ENCODE results near the gene LENG1. TPM values are rescaled to one million over a fixed set of nuclear protein-coding genes. Genes with fewer than 3 reads are reported as not detected.

LENG1 gene
- total RNA-seq, 1 experiment from 2014 or later: 7.6 TPM

- peak; percentile 33 for ATAC-seq
- Histone ChIP-seq H4K20me1 (ENCODE audit: insufficient read depth) (no peaks in the 10 kb centered on the region), H3K79me2 (ENCODE audit: insufficient read depth, low read length) (no peaks in the 10 kb centered on the region; the same call in 1 of the 2 replicates), H3K9ac (ENCODE audit: low read length) (no peak overlapping the region), H3K27ac (ENCODE audit: low read depth, low read length) (no peak overlapping the region; the same call in 1 of the 2 replicates), H3K36me3 (ENCODE audit: control insufficient read depth in 1 of 2, insufficient read depth in 2 of 2, low read length in 2 of 2) (no peaks in the 10 kb centered on the region), H3K9me2 (ENCODE audit: insufficient read depth) (no peaks in the 10 kb centered on the region), H3K9me3 (ENCODE audit: control insufficient read depth in 1 of 2, insufficient read depth in 1 of 2, low read depth in 1 of 2, low read length in 2 of 2) (no peaks in the 10 kb centered on the region), H3K4me2 (ENCODE audit: low read length) (0 out of 2 replicates have a peak overlapping the region, but pooled peaks have one; percentile 9), H3K4me1 (ENCODE audit: control insufficient read depth in 1 of 2, insufficient read depth in 2 of 2, low read length in 2 of 2) (peaks cover 19 to 44% of the 10 kb centered on the region in 2 experiments), H3K27me3 (ENCODE audit: insufficient read depth, low read length) (no peaks in the 10 kb centered on the region), H2AFZ (ENCODE audit: low read depth, low read length, poor library complexity, severe bottlenecking) (no peak overlapping the region), H3K4me3 (replicated peaks in 1 of 2; ENCODE audit: low read depth in 1 of 2, low read length in 2 of 2) (no peak overlapping the region)
- ChIA-PET RAD21 (ENCODE audit: low non-redundant PET in 1 of 2, low total read pairs in 2 of 2, uncharacterized antibody in 2 of 2, unreplicated experiment in 2 of 2) (no interaction called here), CTCF (interaction anchor here (1.5 kb wide), 1 partner anchor 9 kb away, joined by 4 read pairs; the partner anchor contains the start of gene TMC4), POLR2A (interaction anchor here (0.6 to 0.8 kb wide), 2 partner anchors 27 to 183 kb away, joined by 3 read pairs; partner anchors contain the start of gene CNOT3)
- TF ChIP-seq ZFX (IDR thresholded peaks at IDR 0.05): no peak
- intact Hi-C loops (cut with micrococcal nuclease): no loop called here
- DNase-seq (ENCODE audit: low read depth, low spot score): peak; percentile 39
- no TSS peak for BruUV-seq (replicated peaks)
Observed at GRCh38 chr19:54164369-54165068, 5.0 kb upstream of the LENG1 start.

GRCh38 chr19:54162884-54163283 lies 3.4 kb upstream of the LENG1 start:
- ATAC-seq: no peak
- Histone ChIP-seq H2AFZ (ENCODE audit: low read depth, low read length, poor library complexity, severe bottlenecking) (no peak overlapping the region), H3K4me2 (ENCODE audit: low read length) (peak overlapping the region; percentile 67), H3K9ac (ENCODE audit: low read length) (no peak overlapping the region), H3K27me3 (ENCODE audit: insufficient read depth, low read length) (no peaks in the 10 kb centered on the region), H3K9me2 (ENCODE audit: insufficient read depth) (no peaks in the 10 kb centered on the region), H3K27ac (ENCODE audit: low read depth, low read length) (no peak overlapping the region), H4K20me1 (ENCODE audit: insufficient read depth) (no peaks in the 10 kb centered on the region), H3K4me1 (ENCODE audit: control insufficient read depth in 1 of 2, insufficient read depth in 2 of 2, low read length in 2 of 2) (peaks cover 26 to 50% of the 10 kb centered on the region in 2 experiments), H3K79me2 (ENCODE audit: insufficient read depth, low read length) (peaks cover 8% of the 10 kb centered on the region), H3K36me3 (ENCODE audit: control insufficient read depth in 1 of 2, insufficient read depth in 2 of 2, low read length in 2 of 2) (no peaks in the 10 kb centered on the region), H3K4me3 (replicated peaks in 1 of 2; ENCODE audit: low read depth in 1 of 2, low read length in 2 of 2) (no peak overlapping the region), H3K9me3 (ENCODE audit: control insufficient read depth in 1 of 2, insufficient read depth in 1 of 2, low read depth in 1 of 2, low read length in 2 of 2) (no peaks in the 10 kb centered on the region)
- ChIA-PET POLR2A (interaction anchor here (1.0 kb wide), 1 partner anchor 27 kb away, joined by 3 read pairs; the partner anchor contains the start of gene MBOAT7), RAD21 (ENCODE audit: low non-redundant PET in 1 of 2, low total read pairs in 2 of 2, uncharacterized antibody in 2 of 2, unreplicated experiment in 2 of 2) (no interaction called here), CTCF (interaction anchor here (1.1 kb wide), 1 partner anchor 10 kb away, joined by 3 read pairs; the partner anchor contains the start of gene TMC4)
- BruUV-seq (replicated peaks): no TSS peak
- TF ChIP-seq YY1 (IDR thresholded peaks at IDR 0.05; ENCODE audit: extremely low read depth, insufficient replicate concordance, low read depth, low read length) (no peak), EGR1 (IDR thresholded peaks at IDR 0.05; ENCODE audit: low read depth) (no peak), EZH2 (IDR thresholded peaks at IDR 0.05) (no peak), SIN3A (IDR thresholded peaks at IDR 0.05; ENCODE audit: low read depth) (no peak), EZH2phosphoT487 (IDR thresholded peaks at IDR 0.05; ENCODE audit: borderline replicate concordance) (no peak), SRF (IDR thresholded peaks at IDR 0.05; ENCODE audit: low read depth) (no peak)
- intact Hi-C loops (cut with micrococcal nuclease): no loop called here
- no peak for DNase-seq (ENCODE audit: low read depth, low spot score)

Measured in HCT116 (cell line).